Adrenal gland (tissue), 5 donors: ENCODE results near the gene PRPH.
A peak's percentile ranks its signal among the peaks of the same experiment; 100 is the strongest.

Experiments used
- POLR2A ChIP-seq, 2 donors: fragments of 450-650 bp; IDR thresholded peaks; one replicate each; pipeline ENCODE4 v1.6.1; 2017; ENCODE audit warnings: antibody characterized with exemption in 2 of 2, mild to moderate bottlenecking in 2 of 2, moderate library complexity in 1 of 2
- TF ChIP-seq, protein P1 (sequence below), 6 experiments: fragments of 450-650 bp in 4 of 6; fragments of 200-600 bp in 2 of 6; sonication (generic) in 1 of 6; IDR thresholded peaks; 1 replicate in 5 of 6; 2 replicates in 1 of 6; pipeline versions ENCODE4 v1.5.1 to v1.8.0; 2016 to 2021; ENCODE audit warnings: antibody characterized with exemption in 6 of 6, mild to moderate bottlenecking in 2 of 6, moderate library complexity in 1 of 6
- donor health status: DM: no; HTN: no; CAD: no.

DNA sequence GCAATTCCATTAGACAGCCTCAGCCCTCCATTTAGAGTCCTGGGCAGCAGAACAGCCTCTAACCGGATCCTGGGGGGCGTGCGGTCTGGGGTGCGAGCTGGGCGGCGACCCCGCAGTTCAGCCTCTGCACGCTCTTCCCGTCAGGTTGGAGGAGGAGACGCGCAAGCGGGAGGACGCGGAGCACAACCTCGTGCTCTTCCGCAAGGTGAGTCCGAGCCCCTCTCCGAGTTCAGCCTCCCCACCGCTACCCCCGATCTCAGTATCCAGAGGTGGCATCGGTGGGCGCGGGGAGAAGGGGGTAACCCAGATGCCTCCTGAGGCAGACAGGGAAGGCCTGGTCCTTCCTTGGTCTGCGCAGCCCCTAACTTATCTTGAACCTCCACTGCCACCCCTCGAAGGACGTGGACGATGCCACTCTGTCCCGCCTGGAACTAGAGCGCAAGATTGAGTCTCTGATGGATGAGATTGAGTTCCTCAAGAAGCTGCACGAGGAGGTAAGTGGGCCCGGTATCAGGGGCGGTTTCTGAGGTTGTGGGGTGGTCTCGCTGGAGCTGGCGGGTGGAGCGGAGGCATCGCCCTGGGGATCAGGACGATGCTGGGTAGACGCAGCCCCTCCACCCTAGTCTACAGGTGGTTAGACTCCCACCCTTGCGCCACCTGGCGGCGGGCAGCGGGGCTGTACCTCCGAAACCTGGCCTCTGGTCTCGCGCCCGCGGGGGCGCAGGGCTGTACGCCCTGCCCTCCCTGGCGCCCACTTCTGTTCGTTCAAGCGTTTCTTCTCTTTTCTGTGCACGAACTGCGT lies 1.3 kb downstream of the PRPH start:
- TF ChIP-seq, protein P1, sequence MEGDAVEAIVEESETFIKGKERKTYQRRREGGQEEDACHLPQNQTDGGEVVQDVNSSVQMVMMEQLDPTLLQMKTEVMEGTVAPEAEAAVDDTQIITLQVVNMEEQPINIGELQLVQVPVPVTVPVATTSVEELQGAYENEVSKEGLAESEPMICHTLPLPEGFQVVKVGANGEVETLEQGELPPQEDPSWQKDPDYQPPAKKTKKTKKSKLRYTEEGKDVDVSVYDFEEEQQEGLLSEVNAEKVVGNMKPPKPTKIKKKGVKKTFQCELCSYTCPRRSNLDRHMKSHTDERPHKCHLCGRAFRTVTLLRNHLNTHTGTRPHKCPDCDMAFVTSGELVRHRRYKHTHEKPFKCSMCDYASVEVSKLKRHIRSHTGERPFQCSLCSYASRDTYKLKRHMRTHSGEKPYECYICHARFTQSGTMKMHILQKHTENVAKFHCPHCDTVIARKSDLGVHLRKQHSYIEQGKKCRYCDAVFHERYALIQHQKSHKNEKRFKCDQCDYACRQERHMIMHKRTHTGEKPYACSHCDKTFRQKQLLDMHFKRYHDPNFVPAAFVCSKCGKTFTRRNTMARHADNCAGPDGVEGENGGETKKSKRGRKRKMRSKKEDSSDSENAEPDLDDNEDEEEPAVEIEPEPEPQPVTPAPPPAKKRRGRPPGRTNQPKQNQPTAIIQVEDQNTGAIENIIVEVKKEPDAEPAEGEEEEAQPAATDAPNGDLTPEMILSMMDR (IDR thresholded peaks at IDR 0.05) = peak; percentile 48 to 64 (median 56)
- TF ChIP-seq POLR2A (IDR thresholded peaks at IDR 0.05) = no peak
